ENCODE measurements around the gene SPIB. TPM values are rescaled to one million over a fixed set of nuclear protein-coding genes. Genes with fewer than 3 reads are reported as not detected.

Gene SPIB
- total RNA-seq, 2 donors from 2014 or later = 0.11 to 2.6 TPM

DNA sequence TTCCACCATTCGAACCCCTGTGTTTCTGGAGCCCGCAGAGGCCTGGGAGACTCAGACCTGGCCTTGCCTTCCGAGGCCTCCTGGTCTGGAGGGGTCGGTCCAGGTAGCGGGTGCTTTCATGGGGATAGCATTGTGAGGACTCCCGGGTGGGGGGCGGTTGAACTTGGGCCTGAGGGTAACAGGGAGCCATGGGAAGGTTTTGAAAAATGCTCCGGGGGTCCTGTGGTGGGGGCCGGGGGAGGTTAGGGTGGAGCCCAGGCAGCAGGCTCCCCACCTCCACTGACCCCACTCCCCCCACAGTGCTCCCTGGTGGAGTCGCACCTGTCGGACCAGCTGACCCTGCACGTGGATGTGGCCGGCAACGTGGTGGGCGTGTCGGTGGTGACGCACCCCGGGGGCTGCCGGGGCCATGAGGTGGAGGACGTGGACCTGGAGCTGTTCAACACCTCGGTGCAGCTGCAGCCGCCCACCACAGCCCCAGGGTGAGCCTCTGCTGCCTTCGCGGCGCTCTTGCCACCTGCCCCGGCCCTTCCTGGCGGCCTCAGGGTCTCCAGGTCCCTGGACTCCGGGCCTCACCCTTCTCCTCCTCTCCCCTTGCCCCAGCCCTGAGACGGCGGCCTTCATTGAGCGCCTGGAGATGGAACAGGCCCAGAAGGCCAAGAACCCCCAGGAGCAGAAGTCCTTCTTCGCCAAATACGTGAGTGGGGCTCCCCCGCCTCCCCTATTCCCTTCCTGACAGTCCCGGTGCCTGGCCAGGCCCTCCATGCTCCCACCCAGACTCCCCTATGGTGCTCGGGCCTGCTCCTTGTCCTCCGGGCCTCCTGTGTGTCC lies 61.8 kb downstream of the SPIB start:
- H3K4me3 ChIP-seq (ENCODE audit: low read length) = no peak overlapping the region
- no peaks in the 10 kb centered on the region for H3K4me1 ChIP-seq (ENCODE audit: control insufficient read depth, insufficient read depth, low read length)
- Mint-ChIP-seq H3K4me3 (no peak overlapping the region), H3K9me3 (peaks cover 32% of the 10 kb centered on the region), H3K27ac (no peak overlapping the region), H3K4me1 (peaks cover 3% of the 10 kb centered on the region), H3K27me3 (ENCODE audit: insufficient read depth) (peaks cover 3% of the 10 kb centered on the region), H3K36me3 (ENCODE audit: low read depth) (peaks cover 66% of the 10 kb centered on the region)
- no peak overlapping the region for H3K9ac ChIP-seq (ENCODE audit: extremely low read depth, low read length, poor library complexity, severe bottlenecking)
- WGBS, 2 experiments (ENCODE audit: insufficient coverage in 1 of 2, insufficient read length in 1 of 2) = 90 to 100% methylated on average over 2 to 35 of the region's 37 CpGs
- no peak overlapping the region for H3K27ac ChIP-seq (ENCODE audit: low read depth, low read length)
- H3K36me3 ChIP-seq (ENCODE audit: control insufficient read depth, insufficient read depth, low read length) = peaks cover 27% of the 10 kb centered on the region
- peaks cover 19% of the 10 kb centered on the region for H3K9me3 ChIP-seq (ENCODE audit: control insufficient read depth, low read length)
- TF ChIP-seq CTCF (conservative IDR thresholded peaks at IDR 0.05) = no peak
- peak; percentile 30 for DNase-seq
- H3K27me3 ChIP-seq (ENCODE audit: control insufficient read depth, insufficient read depth, low read length, poor library complexity, severe bottlenecking) = no peaks in the 10 kb centered on the region

Other genes starting within 250 kb of the SPIB start
- 10 to 100 TPM; 12.8 to 16.7 TPM for gene MYH14, start 215.3 kb upstream of the SPIB start, total RNA-seq
- gene KCNC3, start 89.6 kb upstream of the SPIB start, total RNA-seq = 10 to 100 TPM in 1 of 2 donors, 1 to 10 TPM in 1; 8.6 to 10.7 TPM
- gene NAPSA, start 53.3 kb upstream of the SPIB start, total RNA-seq = 1 to 10 TPM in 1 of 2 donors, under 1 TPM in 1; 0.91 to 1.5 TPM
- gene NR1H2, start 42.5 kb upstream of the SPIB start, total RNA-seq = 10 to 100 TPM; 40.4 to 42.7 TPM
- 100 to 1,000 TPM; 106 to 127 TPM for gene POLD1, start 34.6 kb upstream of the SPIB start, total RNA-seq
- 1 to 10 TPM; 1.9 to 2.3 TPM for gene MYBPC2, start 14.0 kb downstream of the SPIB start, total RNA-seq
- gene EMC10, start 57.6 kb downstream of the SPIB start, total RNA-seq = 100 to 1,000 TPM; 119 to 123 TPM
- gene GARIN5A, start 57.9 kb downstream of the SPIB start, total RNA-seq = 1 to 10 TPM; 8.3 to 9.5 TPM
- gene JOSD2, start 92.3 kb downstream of the SPIB start, total RNA-seq = 10 to 100 TPM; 12.1 to 13.7 TPM
- gene ASPDH, start 95.0 kb downstream of the SPIB start, total RNA-seq = not detected
- gene LRRC4B, start 149.5 kb downstream of the SPIB start, total RNA-seq = 1 to 10 TPM; 2.3 to 7.0 TPM
- gene SYT3, start 220.9 kb downstream of the SPIB start, total RNA-seq = 1 to 10 TPM; 1.7 to 1.9 TPM
- gene C19orf81, start 230.5 kb downstream of the SPIB start, total RNA-seq = 10 to 100 TPM; 11.3 to 26.8 TPM